ENCODE results near the gene GAL3ST3. TPM values are rescaled to one million over a fixed set of nuclear protein-coding genes. Genes with fewer than 3 reads are reported as not detected.
"Not testable (repeated sequence)": the region's sequence is repeated elsewhere in the genome, so short reads cannot be mapped to it uniquely, and the experiment has no call there.

GAL3ST3 gene, protein sequence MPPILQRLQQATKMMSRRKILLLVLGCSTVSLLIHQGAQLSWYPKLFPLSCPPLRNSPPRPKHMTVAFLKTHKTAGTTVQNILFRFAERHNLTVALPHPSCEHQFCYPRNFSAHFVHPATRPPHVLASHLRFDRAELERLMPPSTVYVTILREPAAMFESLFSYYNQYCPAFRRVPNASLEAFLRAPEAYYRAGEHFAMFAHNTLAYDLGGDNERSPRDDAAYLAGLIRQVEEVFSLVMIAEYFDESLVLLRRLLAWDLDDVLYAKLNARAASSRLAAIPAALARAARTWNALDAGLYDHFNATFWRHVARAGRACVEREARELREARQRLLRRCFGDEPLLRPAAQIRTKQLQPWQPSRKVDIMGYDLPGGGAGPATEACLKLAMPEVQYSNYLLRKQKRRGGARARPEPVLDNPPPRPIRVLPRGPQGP
- polyA plus RNA-seq (not detected in 3 replicates), polyA minus RNA-seq (not detected in 3 replicates)
- polyA plus RNA-seq (2011; ENCODE audit: low read depth): not detected
- not detected in 2 replicates for polyA plus RNA-seq (2011; cell fraction: cytosol; rRNA removed)
- not detected in 2 replicates for polyA plus RNA-seq (2011; cell fraction: nucleus; rRNA removed)
- 0.07 TPM in 1 of 2 replicates, not detected in the other for polyA plus RNA-seq (2012; ENCODE audit: low replicate concordance)
- polyA minus RNA-seq (2011; cell fraction: cytosol; rRNA and poly(A)+ RNA removed): not detected
- polyA minus RNA-seq (2011; cell fraction: nucleus; rRNA and poly(A)+ RNA removed): not detected in 2 replicates

DNA sequence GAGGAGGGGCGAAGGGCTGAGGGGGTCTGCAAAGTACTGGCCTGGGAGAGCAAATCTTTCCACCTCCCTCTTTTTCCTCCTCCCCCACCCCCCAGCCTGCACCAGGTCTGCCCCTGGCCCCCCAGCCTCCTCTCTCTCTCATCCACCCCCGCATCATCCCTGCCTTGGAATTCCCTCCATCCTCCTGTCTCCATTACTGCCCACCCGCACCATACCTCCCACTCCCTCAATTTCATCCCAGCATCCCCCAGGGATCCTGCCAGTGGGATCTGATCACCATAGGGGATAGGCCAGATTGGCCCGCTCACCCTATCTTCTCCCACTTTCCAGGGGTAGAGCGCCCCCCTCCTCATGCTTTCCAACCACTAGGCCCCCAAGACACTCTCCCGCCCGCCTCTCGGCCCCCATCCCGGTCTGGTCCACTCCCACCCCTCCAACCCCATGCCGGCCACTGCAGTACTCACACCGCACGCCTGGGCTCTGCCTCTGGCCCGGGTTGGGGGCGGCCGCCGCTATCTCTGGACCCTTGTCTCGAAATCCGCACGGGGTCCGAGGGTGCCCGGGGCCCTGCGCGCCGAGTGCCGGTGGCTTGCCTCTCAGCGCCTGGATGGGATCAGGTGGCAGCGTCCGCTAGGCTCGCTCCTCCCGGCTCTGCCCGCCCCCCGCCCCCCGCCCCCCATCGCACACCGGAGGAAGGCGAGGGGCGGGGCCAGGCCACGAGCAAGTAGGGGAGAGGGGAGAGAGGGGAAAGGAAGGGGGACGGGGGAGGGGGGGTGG is at the start of gene GAL3ST3:
Gene GAL3ST3 (minus strand): TSS at position 615 of the 777 bp plus-strand sequence. CDS start 3,746 bp downstream, outside the sequence.
- Histone ChIP-seq H2AFZ (ENCODE audit: control insufficient read depth, low read length) (no peak within 1 kb of the TSS), H3K4me2 (ENCODE audit: control insufficient read depth, extremely low read depth, insufficient read depth, low read depth, low read length) (no peak within 1 kb of the TSS), H3K4me3 (ENCODE audit: control insufficient read depth in 2 of 3, extremely low read depth in 1 of 3, insufficient read depth in 2 of 3, low read depth in 1 of 3, low read length in 3 of 3) (no peak within 1 kb of the TSS), H3K36me3 (ENCODE audit: control insufficient read depth in 2 of 2, extremely low read depth in 1 of 2, insufficient read depth in 2 of 2, low read length in 2 of 2) (no peaks in the 10 kb centered on the region), H3K79me2 (ENCODE audit: control insufficient read depth, insufficient read depth, low read length) (peaks cover 16% of the 10 kb centered on the region), H3K9ac (ENCODE audit: control insufficient read depth, extremely low read depth, insufficient read depth, low read length) (no peak within 1 kb of the TSS), H3K4me1 (ENCODE audit: control insufficient read depth, extremely low read depth, insufficient read depth, low read length) (peaks cover 17% of the 10 kb centered on the region), H3K27ac (ENCODE audit: control insufficient read depth, insufficient read depth, low read length) (no peak within 1 kb of the TSS), H3K9me3 (ENCODE audit: control insufficient read depth, low read depth, low read length) (no peaks in the 10 kb centered on the region), H3K27me3 (ENCODE audit: control insufficient read depth, extremely low read depth, insufficient read depth, low read length) (peaks cover 11% of the 10 kb centered on the region), H4K20me1 (ENCODE audit: control insufficient read depth, extremely low read depth, insufficient read depth, low read length) (no peaks in the 10 kb centered on the region), H3K9me1 (ENCODE audit: control insufficient read depth, extremely low read depth, insufficient read depth, low read length) (no peaks in the 10 kb centered on the region)
- DNase-seq (ENCODE audit: low read depth, low spot score) (no peak), FAIRE-seq (no peak)
- dilution Hi-C loops (cut with MboI; ENCODE audit: extremely low pct_ligation_motif_present, low sequenced_read_pairs): no loop called here
- TF ChIP-seq, protein P1, sequence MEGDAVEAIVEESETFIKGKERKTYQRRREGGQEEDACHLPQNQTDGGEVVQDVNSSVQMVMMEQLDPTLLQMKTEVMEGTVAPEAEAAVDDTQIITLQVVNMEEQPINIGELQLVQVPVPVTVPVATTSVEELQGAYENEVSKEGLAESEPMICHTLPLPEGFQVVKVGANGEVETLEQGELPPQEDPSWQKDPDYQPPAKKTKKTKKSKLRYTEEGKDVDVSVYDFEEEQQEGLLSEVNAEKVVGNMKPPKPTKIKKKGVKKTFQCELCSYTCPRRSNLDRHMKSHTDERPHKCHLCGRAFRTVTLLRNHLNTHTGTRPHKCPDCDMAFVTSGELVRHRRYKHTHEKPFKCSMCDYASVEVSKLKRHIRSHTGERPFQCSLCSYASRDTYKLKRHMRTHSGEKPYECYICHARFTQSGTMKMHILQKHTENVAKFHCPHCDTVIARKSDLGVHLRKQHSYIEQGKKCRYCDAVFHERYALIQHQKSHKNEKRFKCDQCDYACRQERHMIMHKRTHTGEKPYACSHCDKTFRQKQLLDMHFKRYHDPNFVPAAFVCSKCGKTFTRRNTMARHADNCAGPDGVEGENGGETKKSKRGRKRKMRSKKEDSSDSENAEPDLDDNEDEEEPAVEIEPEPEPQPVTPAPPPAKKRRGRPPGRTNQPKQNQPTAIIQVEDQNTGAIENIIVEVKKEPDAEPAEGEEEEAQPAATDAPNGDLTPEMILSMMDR (optimal IDR thresholded peaks at IDR 0.05 in 1 of 3, IDR thresholded peaks at IDR 0.05 in 1 of 3, conservative IDR thresholded peaks at IDR 0.05 in 1 of 3; ENCODE audit: extremely low read depth in 1 of 3, insufficient read depth in 2 of 3, low read length in 3 of 3): no peak
- no peak for TF ChIP-seq EZH2 (IDR thresholded peaks at IDR 0.05; ENCODE audit: low read length)

DNA sequence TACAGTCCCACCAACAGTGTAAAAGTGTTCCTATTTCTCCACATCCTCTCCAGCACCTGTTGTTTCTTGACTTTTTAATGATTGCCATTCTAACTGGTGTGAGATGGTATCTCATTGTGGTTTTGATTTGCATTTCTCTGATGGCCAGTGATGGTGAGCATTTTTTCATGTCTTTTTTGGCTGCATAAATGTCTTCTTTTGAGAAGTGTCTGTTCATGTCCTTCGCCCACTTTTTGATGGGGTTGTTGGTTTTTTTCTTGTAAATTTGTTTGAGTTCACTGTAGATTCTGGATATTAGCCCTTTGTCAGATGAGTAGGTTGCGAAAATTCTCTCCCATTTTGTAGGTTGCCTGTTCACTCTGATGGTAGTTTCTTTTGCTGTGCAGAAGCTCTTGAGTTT is 43.2 kb upstream of the GAL3ST3 start:
- H3K27ac ChIP-seq (ENCODE audit: control insufficient read depth, insufficient read depth, low read length); H3K4me2 ChIP-seq (ENCODE audit: control insufficient read depth, extremely low read depth, insufficient read depth, low read depth, low read length); H3K9me3 ChIP-seq (ENCODE audit: control insufficient read depth, low read depth, low read length); H3K4me1 ChIP-seq (ENCODE audit: control insufficient read depth, extremely low read depth, insufficient read depth, low read length); H3K27me3 ChIP-seq (ENCODE audit: control insufficient read depth, extremely low read depth, insufficient read depth, low read length); H3K36me3 ChIP-seq (ENCODE audit: control insufficient read depth in 2 of 2, extremely low read depth in 1 of 2, insufficient read depth in 2 of 2, low read length in 2 of 2); DNase-seq (ENCODE audit: low read depth, low spot score); H4K20me1 ChIP-seq (ENCODE audit: control insufficient read depth, extremely low read depth, insufficient read depth, low read length); H2AFZ ChIP-seq (ENCODE audit: control insufficient read depth, low read length); H3K9ac ChIP-seq (ENCODE audit: control insufficient read depth, extremely low read depth, insufficient read depth, low read length); FAIRE-seq; H3K9me1 ChIP-seq (ENCODE audit: control insufficient read depth, extremely low read depth, insufficient read depth, low read length); H3K4me3 ChIP-seq (ENCODE audit: control insufficient read depth in 2 of 3, extremely low read depth in 1 of 3, insufficient read depth in 2 of 3, low read depth in 1 of 3, low read length in 3 of 3); dilution Hi-C loops (cut with MboI; ENCODE audit: extremely low pct_ligation_motif_present, low sequenced_read_pairs): not testable (repeated sequence)
- H3K79me2 ChIP-seq (ENCODE audit: control insufficient read depth, insufficient read depth, low read length): peaks cover 30% of the 10 kb centered on the region

Measured in keratinocyte (primary cell).